ENCODE data around the gene IL17RD. TPM values are rescaled to one million over a fixed set of nuclear protein-coding genes. Genes with fewer than 3 reads are reported as not detected.

IL17RD gene
- total and polyA plus RNA-seq, 9 of the 15 experiments (the other 6 are each of a cell fraction or from before 2014, with no cell fraction given), result under 0.01 to 0.09 (median 0.04) TPM; not detected in 4

GRCh38 chr3:57145852-57146251 lies 19.3 kb downstream of the IL17RD start:
- BruUV-seq (replicated peaks), result no TSS peak
- H3K9ac ChIP-seq (ENCODE audit: insufficient read depth in 1 of 2, low read depth in 2 of 2, low read length in 2 of 2), result no peak overlapping the region
- CTCF ChIA-PET (ENCODE audit: low intra/inter-chr PET ratio), result no interaction called here

More at GRCh38 chr3:57145852-57146251, 19.3 kb downstream of the IL17RD start:
- H3K9me1 ChIP-seq (ENCODE audit: control insufficient read depth, insufficient read depth, low read length), result no peaks in the 10 kb centered on the region
- ATAC-seq (no peak), DNase-seq (ENCODE audit: extremely low read depth in 1 of 4, low spot score in 3 of 4) (no peak), FAIRE-seq (no peak)
- in situ Hi-C loops (cut with MboI) (no loop called here), intact Hi-C loops (cut with micrococcal nuclease) (no loop called here)
- H3K9me3 ChIP-seq (replicated peaks; ENCODE audit: control insufficient read depth, insufficient read depth, low read depth, low read length), result no peaks in the 10 kb centered on the region
- H2AFZ ChIP-seq (ENCODE audit: low read depth, low read length), result no peak overlapping the region
- WGBS (ENCODE audit: insufficient coverage, low coverage, missing lambda C conversion rate), result 68% methylated on average over 13 of the region's 13 CpGs
- no peak overlapping the region for H3K4me3 ChIP-seq
- POLR2A ChIA-PET, result no interaction called here
- no peaks in the 10 kb centered on the region for H3K36me3 ChIP-seq (ENCODE audit: control insufficient read depth, insufficient read depth, low read length)
- no peaks in the 10 kb centered on the region for H4K20me1 ChIP-seq (replicated peaks; ENCODE audit: control insufficient read depth, insufficient read depth, low read length)
- TF ChIP-seq ZNF740 (CRISPR knock-in tag; IDR thresholded peaks at IDR 0.05), result no peak
- TF ChIP-seq ZNF740 (tag; IDR thresholded peaks at IDR 0.05), result no peak
- no peak for TF ChIP-seq ZNF830 (CRISPR knock-in tag; IDR thresholded peaks at IDR 0.05)
- TF ChIP-seq SMAD3 (CRISPR knock-in tag; conservative IDR thresholded peaks at IDR 0.05), result no peak
- no peak for TF ChIP-seq ADNP (tag; IDR thresholded peaks at IDR 0.05)
- no peak for TF ChIP-seq RNF219 (CRISPR knock-in tag; IDR thresholded peaks at IDR 0.05)
- TF ChIP-seq ZNF444 (CRISPR knock-in tag; IDR thresholded peaks at IDR 0.05), result no peak
- TF ChIP-seq NFE2L1 (tag; IDR thresholded peaks at IDR 0.05; ENCODE audit: borderline replicate concordance, low read depth), result no peak
- TF ChIP-seq TRIM25 (IDR thresholded peaks at IDR 0.05; ENCODE audit: borderline replicate concordance), result no peak
- no peak for TF ChIP-seq SRSF3 (IDR thresholded peaks at IDR 0.05; ENCODE audit: insufficient read depth, low read length)
- no peak for TF ChIP-seq SPI1 (IDR thresholded peaks at IDR 0.05; ENCODE audit: borderline replicate concordance, low read depth, low read length)
- TF ChIP-seq POLR2AphosphoS5 (IDR thresholded peaks at IDR 0.05; ENCODE audit: control insufficient read depth, insufficient read depth, low read depth, low read length), result no peak
- no peak for TF ChIP-seq SRSF7 (optimal IDR thresholded peaks at IDR 0.05; ENCODE audit: low read depth, low read length)
- no peak for TF ChIP-seq EP400 (IDR thresholded peaks at IDR 0.05)
- no peak for TF ChIP-seq DACH1 (IDR thresholded peaks at IDR 0.05; ENCODE audit: partially characterized antibody)
- no peak for TF ChIP-seq MECOM (CRISPR knock-in tag; IDR thresholded peaks at IDR 0.05)
- TF ChIP-seq KDM1A (IDR thresholded peaks at IDR 0.05), result no peak
- no peak for TF ChIP-seq FOS (IDR thresholded peaks at IDR 0.05; ENCODE audit: extremely low read depth, insufficient read length)
- no peak for TF ChIP-seq POLR3A (IDR thresholded peaks at IDR 0.05; ENCODE audit: borderline replicate concordance, extremely low read depth, insufficient read depth, insufficient read length)
- TF ChIP-seq ARID1B (IDR thresholded peaks at IDR 0.05), result no peak
- H3K4me2 ChIP-seq (ENCODE audit: insufficient read depth, low read length), result no peak overlapping the region
- H3K27me3 ChIP-seq (ENCODE audit: control insufficient read depth in 2 of 2, insufficient read depth in 2 of 2, low read length in 2 of 2), result peaks cover 0 to 16% of the 10 kb centered on the region in 2 experiments; a peak in 3 of 5 replicates
- H3K79me2 ChIP-seq (ENCODE audit: control insufficient read depth, insufficient read depth, low read length), result no peaks in the 10 kb centered on the region
- H3K4me1 ChIP-seq (replicated peaks in 1 of 2; ENCODE audit: control insufficient read depth in 2 of 2, insufficient read depth in 2 of 2, low read length in 2 of 2), result no peaks in the 10 kb centered on the region
- no peak overlapping the region for H3K27ac ChIP-seq (ENCODE audit: extremely low read depth, low read depth, low read length)

Data from K562 (cell line).